Stimulated activated CD4-positive, alpha-beta T cell treated with anti-CD3 and anti-CD28 coated beads, Interleukin-15, amount 100 ng/mL, for 24 hours (primary cell): Measurements from ENCODE around the gene SNRPD3.
"Not testable (repeated sequence)": the region's sequence is repeated elsewhere in the genome, so short reads cannot be mapped to it uniquely, and the experiment has no call there.

Experiments
- DNase-seq: peaks from one replicate; pipeline ENCODE4 v3.0.0-alpha.2; 2020

SNRPD3 gene

GRCh38 chr22:24535348-24535747, 20.5 kb upstream of the SNRPD3 start:
- DNase-seq = no peak

- DNase-seq = no peak
Observed at GRCh38 chr22:24536089-24536488, 19.7 kb upstream of the SNRPD3 start.

GRCh38 chr22:24540470-24540869, 15.3 kb upstream of the SNRPD3 start:
- DNase-seq = no peak

- no peak for DNase-seq
Observed at GRCh38 chr22:24541681-24542515, 13.9 kb upstream of the SNRPD3 start.

- DNase-seq = no peak
Observed at GRCh38 chr22:24542641-24543040, 13.2 kb upstream of the SNRPD3 start.

- no peak for DNase-seq
Observed at GRCh38 chr22:24543185-24543601, 12.6 kb upstream of the SNRPD3 start.

- no peak for DNase-seq
Observed at GRCh38 chr22:24543679-24544243, 12.0 kb upstream of the SNRPD3 start.

- DNase-seq = no peak
Observed at GRCh38 chr22:24548812-24549211, 7.0 kb upstream of the SNRPD3 start.

GRCh38 chr22:24550028-24550901, 5.5 kb upstream of the SNRPD3 start:
- DNase-seq = no peak

- no peak for DNase-seq
Observed at GRCh38 chr22:24550902-24551435, 4.8 kb upstream of the SNRPD3 start.

- not testable (repeated sequence) for DNase-seq
Observed at GRCh38 chr22:24552503-24553286, 3.1 kb upstream of the SNRPD3 start.

- no peak for DNase-seq
Observed at GRCh38 chr22:24553597-24554312, 2.0 kb upstream of the SNRPD3 start.

GRCh38 chr22:24554313-24555164, 1.3 kb upstream of the SNRPD3 start, which contains the start of gene GUCD1:
Gene GUCD1, minus strand, starts transcription at chr22:24555138. Its CDS starts 147 bp downstream, at chr22:24554991.
- peak; percentile 41 for DNase-seq

GRCh38 chr22:24559471-24559870, 3.7 kb downstream of the SNRPD3 start:
- no peak for DNase-seq

- no peak for DNase-seq
Observed at GRCh38 chr22:24563246-24563645, 7.4 kb downstream of the SNRPD3 start.

- DNase-seq = no peak
Observed at GRCh38 chr22:24564376-24565058, 8.7 kb downstream of the SNRPD3 start.

- DNase-seq = no peak
Observed at GRCh38 chr22:24565077-24565476, 9.3 kb downstream of the SNRPD3 start.

- no peak for DNase-seq
Observed at GRCh38 chr22:24566899-24567511, 11.2 kb downstream of the SNRPD3 start.

- DNase-seq = no peak
Observed at GRCh38 chr22:24567668-24568067, 11.9 kb downstream of the SNRPD3 start.

- DNase-seq = no peak
Observed at GRCh38 chr22:24571266-24571665, 15.5 kb downstream of the SNRPD3 start.
